PC-3 (cell line): ENCODE data around the gene KDM4B. TPM values are rescaled to one million over a fixed set of nuclear protein-coding genes. Genes with fewer than 3 reads are reported as not detected.

Experiments used
- ATAC-seq: fragments of 200-7000 bp; cut with Tn5 transposase; 2 replicates; pipeline ENCODE4 v1.9.1; 2020; ENCODE audit warnings: mild to moderate bottlenecking, moderate library complexity
- BruUV-seq: library from RNA; stranded (reverse); fragments of 400-500 nt; replicated peaks from 2 replicates; lab custom pipeline; 2021; lab: Mats Ljungman, UMichigan
- CTCF ChIA-PET: fragments of 300-600 bp; sonication (Branson Sonifier 250); formaldehyde crosslinking; loops from one replicate; lab custom pipeline; 2022; ENCODE audit warnings: antibody characterized with exemption; lab: Charles Lee
- POLR2A ChIA-PET: fragments of 300-600 bp; sonication (Branson Sonifier 250); formaldehyde crosslinking; loops from one replicate; lab custom pipeline; 2022; ENCODE audit warnings: antibody characterized with exemption; ENCODE audit not compliant: unreplicated experiment; lab: Charles Lee
- DNase-seq: peaks from one replicate; pipeline ENCODE4 v3.0.0-alpha.2; 2015
- H2AFZ ChIP-seq: fragments of 300-600 bp; sonication (generic); 2 replicates; pipeline ENCODE4 v1.6.0; 2016; ENCODE audit warnings: antibody characterized with exemption, low read length
- H3F3A ChIP-seq: fragments of 300-600 bp; sonication (generic); one replicate; pipeline ENCODE4 v1.6.0; 2017; ENCODE audit warnings: antibody characterized with exemption, low read length, control low read depth, mild to moderate bottlenecking; ENCODE audit not compliant: unreplicated experiment
- H3K27ac ChIP-seq: fragments of 300-600 bp; sonication (generic); 2 replicates; pipeline ENCODE4 v1.5.1; 2016; ENCODE audit warnings: mild to moderate bottlenecking, low read length
- H3K27me3 ChIP-seq: fragments of 300-600 bp; sonication (generic); 2 replicates; pipeline ENCODE4 v1.6.1; 2016; ENCODE audit warnings: low read length, mixed read lengths
- H3K36me3 ChIP-seq: fragments of 300-600 bp; sonication (generic); 2 replicates; pipeline ENCODE4 v1.6.1; 2016; ENCODE audit warnings: low read depth, mixed run types, low read length, mixed read lengths
- H3K4me1 ChIP-seq: fragments of 300-600 bp; sonication (generic); 2 replicates; pipeline ENCODE4 v1.5.1; 2016; ENCODE audit warnings: low read length; ENCODE audit not compliant: insufficient read depth
- H3K4me2 ChIP-seq: fragments of 300-600 bp; sonication (generic); 2 replicates; pipeline ENCODE4 v1.6.0; 2016; ENCODE audit warnings: low read length
- H3K4me3 ChIP-seq: fragments of 300-600 bp; sonication (generic); 2 replicates; pipeline ENCODE4 v1.5.1; 2016; ENCODE audit warnings: mild to moderate bottlenecking, low read length, mixed read lengths
- H3K79me2 ChIP-seq: fragments of 300-600 bp; sonication (generic); 2 replicates; pipeline ENCODE4 v1.6.1; 2017; ENCODE audit warnings: low read length, mixed read lengths
- H3K9ac ChIP-seq: fragments of 300-600 bp; sonication (generic); 2 replicates; pipeline ENCODE4 v1.6.0; 2016; ENCODE audit warnings: mild to moderate bottlenecking, low read length
- H3K9me2 ChIP-seq: fragments of 300-600 bp; sonication (generic); replicated peaks from 2 replicates; pipeline ENCODE4 v1.6.1; 2016; ENCODE audit warnings: mixed run types, low read length, mixed read lengths
- H3K9me3 ChIP-seq: fragments of 300-600 bp; sonication (generic); 2 replicates; pipeline ENCODE4 v1.6.1; 2016; ENCODE audit warnings: low read length, mixed read lengths
- H4K20me1 ChIP-seq: fragments of 300-600 bp; sonication (generic); 2 replicates; pipeline ENCODE4 v1.6.1; 2016; ENCODE audit warnings: low read length, mixed read lengths
- CTCF ChIP-seq: fragments of 300-600 bp; sonication (generic); conservative IDR thresholded peaks from 2 replicates; pipeline ENCODE4 v1.5.1; 2017; ENCODE audit warnings: antibody characterized with exemption, low read depth, mild to moderate bottlenecking, low read length
- EZH2 ChIP-seq: fragments of 300-600 bp; sonication (generic); IDR thresholded peaks from one replicate; pipeline ENCODE4 v1.6.1; 2017; ENCODE audit warnings: antibody characterized with exemption, mild to moderate bottlenecking, low read length; ENCODE audit not compliant: unreplicated experiment
- EZH2phosphoT487 ChIP-seq: fragments of 300-600 bp; sonication (generic); IDR thresholded peaks from 2 replicates; pipeline ENCODE4 v1.6.1; 2018; ENCODE audit warnings: mild to moderate bottlenecking, antibody characterized with exemption, low read length, borderline replicate concordance
- intact Hi-C: fragments of 100-400 bp; cut with micrococcal nuclease; formaldehyde crosslinking; loops from 2 replicates; pipeline ENCODE4 v1.9.0; 2023
- total RNA-seq: library from RNA; depleted of rRNA; stranded (reverse); fragments of >200 nt; gene quantifications from 2 replicates; pipeline ENCODE4 v1.2.3, GENCODE V29; 2014

KDM4B gene
- total RNA-seq, 1 experiment from 2014 or later: 19.8 TPM

GRCh38 chr19:5031231-5032100 lies 62.6 kb downstream of the KDM4B start:
- no TSS peak for BruUV-seq
- CTCF ChIA-PET: interaction anchor here (0.6 to 1.8 kb wide), 12 partner anchors 15 to 249 kb away, joined by 3 to 18 read pairs (median 6); partner anchors contain the start of gene KDM4B
- Histone ChIP-seq H3F3A (no peaks in the 10 kb centered on the region), H3K4me2 (no peak overlapping the region), H3K9me3 (no peaks in the 10 kb centered on the region), H3K4me1 (peaks cover 6% of the 10 kb centered on the region), H3K9me2 (no peaks in the 10 kb centered on the region), H3K27me3 (no peaks in the 10 kb centered on the region), H3K9ac (no peak overlapping the region), H4K20me1 (no peaks in the 10 kb centered on the region), H3K4me3 (no peak overlapping the region), H3K79me2 (peaks cover 48% of the 10 kb centered on the region), H2AFZ (no peak overlapping the region), H3K36me3 (peaks cover 7% of the 10 kb centered on the region), H3K27ac (no peak overlapping the region)
- TF ChIP-seq EZH2: no peak
- TF ChIP-seq CTCF: peak; percentile 99
- no peak for TF ChIP-seq EZH2phosphoT487
- POLR2A ChIA-PET: no interaction called here
- ATAC-seq (peak; percentile 92), DNase-seq (peak; percentile 92)
- intact Hi-C loops: loop anchor here (1.0 to 2.0 kb wide), 5 partner anchors 29 to 221 kb away; no protein-coding TSS in a partner anchor

- Histone ChIP-seq H3K36me3 (peaks cover 7% of the 10 kb centered on the region), H3K4me2 (no peak overlapping the region), H3K4me1 (peaks cover 5% of the 10 kb centered on the region; the same call in 1 of the 2 replicates), H3K9ac (no peak overlapping the region), H3K27ac (no peak overlapping the region), H3K4me3 (no peak overlapping the region), H3K9me2 (no peaks in the 10 kb centered on the region), H3F3A (no peaks in the 10 kb centered on the region), H3K9me3 (no peaks in the 10 kb centered on the region), H3K79me2 (peaks cover 40% of the 10 kb centered on the region), H4K20me1 (no peaks in the 10 kb centered on the region), H2AFZ (no peak overlapping the region), H3K27me3 (no peaks in the 10 kb centered on the region)
- no peak for TF ChIP-seq EZH2phosphoT487
- no peak for TF ChIP-seq CTCF
- no peak for TF ChIP-seq EZH2
- intact Hi-C loops: no loop called here
- ATAC-seq (no peak), DNase-seq (no peak)
- CTCF ChIA-PET: interaction anchor here (1.0 to 1.8 kb wide), 9 partner anchors 14 to 223 kb away, joined by 3 to 18 read pairs (median 5); no protein-coding TSS in a partner anchor
- POLR2A ChIA-PET: interaction anchor here (0.5 kb wide), 1 partner anchor 168 kb away, joined by 3 read pairs; no protein-coding TSS in a partner anchor
- BruUV-seq: no TSS peak
These were observed 63.4 kb downstream of the KDM4B start for GRCh38 chr19:5032101-5032967.
